Measurements from ENCODE around the gene CD320. TPM values are rescaled to one million over a fixed set of nuclear protein-coding genes. Genes with fewer than 3 reads are reported as not detected.
"Not testable (repeated sequence)": the region's sequence is repeated elsewhere in the genome, so short reads cannot be mapped to it uniquely, and the experiment has no call there.

CD320 gene
- total RNA-seq, 2 experiments from 2014 or later = 17.1 to 17.6 TPM

- peaks cover 16% of the 10 kb centered on the region for H3K4me1 Mint-ChIP-seq (ENCODE audit: low read depth)
- H3K9me3 Mint-ChIP-seq = no peaks in the 10 kb centered on the region
- ChIA-PET CTCF (interaction anchor here (1.3 to 1.5 kb wide), 2 partner anchors 54 to 143 kb away, joined by 3 read pairs; partner anchors contain the start of gene MARCHF2), POLR2A (interaction anchor here (0.6 kb wide), 1 partner anchor 51 kb away, joined by 3 read pairs; the partner anchor contains the start of gene NDUFA7)
- DNase-seq (no peak), ATAC-seq (ENCODE audit: poor library complexity) (no peak)
- Histone ChIP-seq H3K27ac (ENCODE audit: low read depth in 1 of 2, low read length in 2 of 2) (peak overlapping the region; percentile 36 to 76), H3K27me3 (ENCODE audit: control insufficient read depth in 1 of 2, insufficient read depth in 2 of 2, low read length in 2 of 2) (no peaks in the 10 kb centered on the region), H3K9me3 (ENCODE audit: control insufficient read depth in 1 of 2, insufficient read depth in 1 of 2, low read length in 2 of 2) (no peaks in the 10 kb centered on the region), H3K36me3 (ENCODE audit: insufficient read depth, low read length) (no peaks in the 10 kb centered on the region), H3K4me3 (ENCODE audit: low read length) (peak overlapping the region; percentile 70), H3K4me1 (ENCODE audit: insufficient read depth, low read length) (peaks cover 17% of the 10 kb centered on the region)
- H3K4me3 Mint-ChIP-seq = peak overlapping the region; percentile 94
- peak overlapping the region; percentile 86 for H3K27ac Mint-ChIP-seq
- H3K27me3 Mint-ChIP-seq = no peaks in the 10 kb centered on the region
- intact Hi-C loops (cut with DNase I, micrococcal nuclease) = no loop called here
- TF ChIP-seq CTCF (IDR thresholded peaks at IDR 0.05) = no peak
- no peaks in the 10 kb centered on the region for H3K36me3 Mint-ChIP-seq (ENCODE audit: low read depth)
Measured at GRCh38 chr19:8269724-8270123, 38.4 kb downstream of the CD320 start.

GRCh38 chr19:8265872-8266271 is 42.3 kb downstream of the CD320 start:
- peaks cover 6% of the 10 kb centered on the region for H3K36me3 ChIP-seq (ENCODE audit: insufficient read depth, low read length)
- H3K27me3 ChIP-seq (ENCODE audit: control insufficient read depth in 1 of 2, insufficient read depth in 2 of 2, low read length in 2 of 2) = no peaks in the 10 kb centered on the region
- H3K27ac ChIP-seq (ENCODE audit: low read depth in 1 of 2, low read length in 2 of 2) = no peak overlapping the region
- intact Hi-C loops (cut with DNase I, micrococcal nuclease) = no loop called here
- TF ChIP-seq CTCF (IDR thresholded peaks at IDR 0.05) = no peak
- Mint-ChIP-seq H3K4me3 (peak overlapping the region; percentile 42), H3K27ac (no peak overlapping the region), H3K27me3 (no peaks in the 10 kb centered on the region), H3K4me1 (ENCODE audit: low read depth) (peaks cover 16% of the 10 kb centered on the region), H3K9me3 (no peaks in the 10 kb centered on the region), H3K36me3 (ENCODE audit: low read depth) (peaks cover 4% of the 10 kb centered on the region)
- H3K4me3 ChIP-seq (ENCODE audit: low read length) = no peak overlapping the region
- ChIA-PET CTCF (no interaction called here), POLR2A (no interaction called here)
- no peak for ATAC-seq (ENCODE audit: poor library complexity)
- DNase-seq = no peak
- no peaks in the 10 kb centered on the region for H3K9me3 ChIP-seq (ENCODE audit: control insufficient read depth in 1 of 2, insufficient read depth in 1 of 2, low read length in 2 of 2)
- peaks cover 17% of the 10 kb centered on the region for H3K4me1 ChIP-seq (ENCODE audit: insufficient read depth, low read length)

GRCh38 chr19:8264248-8264647 is 43.9 kb downstream of the CD320 start:
- H3K4me3 ChIP-seq (ENCODE audit: low read length); H3K27me3 ChIP-seq (ENCODE audit: control insufficient read depth in 1 of 2, insufficient read depth in 2 of 2, low read length in 2 of 2); H3K27me3 Mint-ChIP-seq; ATAC-seq (ENCODE audit: poor library complexity); H3K36me3 ChIP-seq (ENCODE audit: insufficient read depth, low read length); H3K27ac Mint-ChIP-seq; H3K27ac ChIP-seq (ENCODE audit: low read depth in 1 of 2, low read length in 2 of 2); intact Hi-C loops (cut with DNase I, micrococcal nuclease); H3K36me3 Mint-ChIP-seq (ENCODE audit: low read depth); POLR2A ChIA-PET; H3K9me3 ChIP-seq (ENCODE audit: control insufficient read depth in 1 of 2, insufficient read depth in 1 of 2, low read length in 2 of 2); H3K4me3 Mint-ChIP-seq; H3K4me1 ChIP-seq (ENCODE audit: insufficient read depth, low read length); DNase-seq; H3K9me3 Mint-ChIP-seq: not testable (repeated sequence)
- H3K4me1 Mint-ChIP-seq (ENCODE audit: low read depth) = peaks cover 10% of the 10 kb centered on the region
- CTCF ChIA-PET = interaction anchor here (0.7 kb wide), 1 partner anchor 43 kb away, joined by 4 read pairs; no protein-coding TSS in a partner anchor

- ATAC-seq (ENCODE audit: poor library complexity) (no peak), DNase-seq (no peak)
- intact Hi-C loops (cut with DNase I, micrococcal nuclease) = no loop called here
Measured at GRCh38 chr19:8262431-8262830, 45.7 kb downstream of the CD320 start.

More at GRCh38 chr19:8262431-8262830, 45.7 kb downstream of the CD320 start:
- H3K27me3 ChIP-seq (ENCODE audit: control insufficient read depth in 1 of 2, insufficient read depth in 2 of 2, low read length in 2 of 2) = no peaks in the 10 kb centered on the region
- no peak overlapping the region for H3K4me3 ChIP-seq (ENCODE audit: low read length)
- POLR2A ChIA-PET = no interaction called here
- H3K36me3 ChIP-seq (ENCODE audit: insufficient read depth, low read length) = peaks cover 12% of the 10 kb centered on the region
- Mint-ChIP-seq H3K4me3 (no peak overlapping the region), H3K4me1 (ENCODE audit: low read depth) (no peaks in the 10 kb centered on the region), H3K9me3 (no peaks in the 10 kb centered on the region), H3K36me3 (ENCODE audit: low read depth) (peaks cover 22% of the 10 kb centered on the region), H3K27me3 (no peaks in the 10 kb centered on the region), H3K27ac (no peak overlapping the region)
- H3K27ac ChIP-seq (ENCODE audit: low read depth in 1 of 2, low read length in 2 of 2) = no peak overlapping the region
- no peaks in the 10 kb centered on the region for H3K4me1 ChIP-seq (ENCODE audit: insufficient read depth, low read length)
- TF ChIP-seq CTCF (IDR thresholded peaks at IDR 0.05) = no peak
- CTCF ChIA-PET = no interaction called here
- no peaks in the 10 kb centered on the region for H3K9me3 ChIP-seq (ENCODE audit: control insufficient read depth in 1 of 2, insufficient read depth in 1 of 2, low read length in 2 of 2)

Data from CD4-positive, alpha-beta T cell (primary cell).